NCI-H748 (cell line): ENCODE results near the gene NETO1.

Experiments
- DNase-seq: peaks from one replicate; lab custom pipeline; 2025; ENCODE audit not compliant: unreplicated experiment; lab: John Stamatoyannopoulos, UW

The NETO1 gene, protein sequence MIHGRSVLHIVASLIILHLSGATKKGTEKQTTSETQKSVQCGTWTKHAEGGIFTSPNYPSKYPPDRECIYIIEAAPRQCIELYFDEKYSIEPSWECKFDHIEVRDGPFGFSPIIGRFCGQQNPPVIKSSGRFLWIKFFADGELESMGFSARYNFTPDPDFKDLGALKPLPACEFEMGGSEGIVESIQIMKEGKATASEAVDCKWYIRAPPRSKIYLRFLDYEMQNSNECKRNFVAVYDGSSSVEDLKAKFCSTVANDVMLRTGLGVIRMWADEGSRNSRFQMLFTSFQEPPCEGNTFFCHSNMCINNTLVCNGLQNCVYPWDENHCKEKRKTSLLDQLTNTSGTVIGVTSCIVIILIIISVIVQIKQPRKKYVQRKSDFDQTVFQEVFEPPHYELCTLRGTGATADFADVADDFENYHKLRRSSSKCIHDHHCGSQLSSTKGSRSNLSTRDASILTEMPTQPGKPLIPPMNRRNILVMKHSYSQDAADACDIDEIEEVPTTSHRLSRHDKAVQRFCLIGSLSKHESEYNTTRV

DNA sequence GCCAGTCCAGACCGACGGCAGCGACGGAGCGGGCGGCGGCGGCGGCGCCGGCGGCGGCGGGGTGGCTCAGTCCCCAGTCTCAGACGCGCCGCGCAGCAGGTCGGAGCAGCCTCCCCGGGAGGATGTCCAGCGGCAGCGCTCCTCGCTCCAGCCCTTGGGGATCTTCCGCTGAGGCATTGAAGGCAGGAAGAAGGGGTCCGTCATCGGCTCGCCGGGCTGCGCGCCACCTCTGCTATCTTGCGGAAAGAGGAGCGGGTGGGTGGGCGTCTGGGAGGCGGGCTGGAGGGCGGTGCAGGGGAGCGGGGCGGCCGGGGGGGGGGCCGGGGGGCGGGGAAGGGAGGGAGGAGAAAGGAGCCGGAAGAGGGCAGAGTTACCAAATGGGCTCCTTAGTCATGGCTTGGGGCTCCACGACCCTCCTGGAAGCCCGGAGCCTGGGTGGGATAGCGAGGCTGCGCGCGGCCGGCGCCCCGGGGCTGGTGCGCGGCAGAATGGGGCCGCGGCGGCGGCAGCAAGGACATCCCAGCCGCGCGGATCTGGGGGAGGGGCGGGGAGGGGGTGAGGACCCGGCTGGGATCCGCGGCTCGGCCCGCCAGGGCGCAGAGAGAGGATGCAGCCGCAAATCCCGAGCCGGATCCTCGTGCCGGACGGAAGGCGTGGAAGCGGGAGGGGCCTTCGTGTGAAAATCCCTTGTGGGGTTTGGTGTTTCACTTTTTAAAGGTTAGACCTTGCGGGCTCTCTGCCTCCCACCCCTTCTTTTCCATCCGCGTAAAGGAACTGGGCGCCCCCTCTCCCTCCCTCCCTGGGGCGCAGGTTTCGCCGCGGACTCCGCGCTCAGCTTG is at the start of gene NETO1:
Gene NETO1 (minus strand): TSS at position 242 of the 839 bp plus-strand sequence. CDS start 696 bp downstream, outside the sequence.
- peak; percentile 79 for DNase-seq

DNA sequence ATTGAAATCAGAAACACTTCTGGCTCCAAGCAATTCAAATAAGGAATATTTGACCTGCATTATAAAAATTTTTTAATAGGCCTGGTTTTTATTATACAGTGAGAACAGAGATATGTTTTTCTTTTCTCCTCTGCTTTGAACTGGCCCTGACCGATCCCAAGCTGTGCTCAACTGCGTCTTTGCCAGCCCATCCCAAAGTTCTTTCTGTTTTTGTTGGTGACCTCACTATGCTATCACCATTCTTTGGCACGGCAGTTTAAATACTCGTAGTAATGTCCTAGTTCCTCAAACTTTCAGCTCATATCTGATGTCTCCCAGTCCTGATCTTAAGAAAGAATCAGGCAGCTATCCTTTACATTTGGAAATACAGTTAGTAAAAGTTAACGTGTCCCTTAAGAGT is 42.3 kb upstream of the NETO1 start:
- DNase-seq = no peak

DNA sequence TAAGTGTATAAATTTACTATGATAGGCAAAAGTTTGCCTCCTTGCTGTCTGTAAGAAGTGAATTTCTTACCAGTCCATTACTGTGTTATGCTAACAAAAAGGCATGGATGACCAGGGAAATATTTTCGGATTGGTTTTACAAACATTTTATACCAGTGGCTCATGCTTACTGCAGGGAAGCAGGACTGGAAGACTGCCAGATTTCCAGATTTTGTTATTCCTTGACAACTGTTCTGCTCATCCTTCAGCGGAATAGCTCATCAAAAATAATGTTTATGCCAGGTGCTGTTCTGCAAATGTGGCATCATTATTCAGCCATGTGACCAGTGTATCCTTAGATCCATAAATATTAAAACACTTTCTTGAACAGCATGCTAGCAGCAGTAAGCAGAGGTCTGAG is 40.4 kb upstream of the NETO1 start:
- DNase-seq = no peak

DNA sequence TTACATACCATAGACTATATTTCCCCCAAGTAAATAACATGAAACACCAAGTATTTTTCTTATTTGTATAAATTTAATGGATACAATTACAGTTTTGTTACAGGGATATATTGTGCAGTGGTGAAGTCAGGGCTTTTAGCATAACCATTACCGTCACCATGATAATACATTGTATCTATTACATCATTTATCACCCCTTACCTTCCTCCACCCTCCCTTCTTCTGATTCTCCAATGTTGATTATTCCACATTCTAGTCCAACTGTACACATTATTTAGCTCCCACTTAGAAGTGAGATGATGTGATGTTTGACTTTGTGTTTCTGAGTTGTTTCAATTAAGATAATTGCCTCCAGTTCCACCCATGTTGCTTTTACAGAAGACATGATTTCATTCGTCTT is 35.2 kb upstream of the NETO1 start:
- peak; percentile 76 for DNase-seq

DNA sequence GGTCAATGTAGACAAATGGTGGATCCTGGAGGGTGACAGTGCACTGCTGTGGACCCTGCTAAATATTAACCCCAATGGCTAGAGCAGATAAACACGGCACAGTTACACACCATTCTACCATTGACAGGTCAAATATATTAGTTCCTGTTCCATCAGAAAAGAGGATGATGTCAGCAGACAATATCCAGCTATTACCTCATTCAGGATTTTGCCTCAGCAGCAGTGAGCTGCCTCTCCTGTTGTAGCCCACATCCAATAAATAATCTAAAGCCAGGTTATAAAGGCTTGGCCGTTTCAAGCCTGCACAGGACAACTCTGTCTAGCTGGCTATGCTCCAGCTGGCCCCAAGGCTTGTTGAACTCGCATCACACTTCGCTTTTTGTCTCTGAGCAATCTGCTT is 31.6 kb upstream of the NETO1 start:
- no peak for DNase-seq

DNA sequence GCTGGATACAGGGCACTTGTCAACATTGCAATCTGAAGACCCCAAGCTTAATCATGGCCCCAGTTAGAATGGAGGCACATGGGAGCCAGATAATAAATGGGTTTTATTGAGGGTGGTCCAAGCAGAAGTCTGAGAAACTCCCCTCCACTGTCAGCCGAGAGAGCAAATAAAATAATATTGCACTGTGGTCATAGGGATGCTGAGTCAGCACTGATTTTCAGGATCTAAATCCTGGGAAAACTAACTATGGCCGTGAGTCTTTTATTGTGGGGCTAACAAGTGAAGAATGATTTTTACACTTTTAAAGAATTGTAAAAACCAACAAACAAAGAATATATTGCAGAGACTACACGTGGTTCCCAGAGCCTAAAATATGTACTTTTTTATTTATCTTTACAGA is 31.1 kb upstream of the NETO1 start:
- DNase-seq = no peak

DNA sequence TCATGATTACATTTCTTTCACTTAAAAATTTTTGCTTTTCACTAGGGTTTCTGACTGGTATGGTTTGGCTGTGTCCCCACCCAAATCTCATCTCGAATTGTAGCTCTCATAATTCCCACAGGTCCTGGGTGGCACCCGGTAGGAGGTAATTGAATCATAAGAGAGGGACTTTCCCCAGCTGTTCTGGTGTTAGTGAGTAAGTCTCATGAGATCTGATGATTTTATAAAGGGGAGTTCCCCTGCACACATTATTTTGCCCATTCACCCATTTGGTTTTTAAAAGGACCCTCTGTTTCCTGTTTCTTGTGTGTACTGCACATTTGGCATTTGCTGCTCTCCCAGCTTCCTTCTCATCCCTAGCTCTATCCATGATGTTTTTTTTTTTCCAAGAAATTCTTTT is 27.8 kb upstream of the NETO1 start:
- DNase-seq = no peak

DNA sequence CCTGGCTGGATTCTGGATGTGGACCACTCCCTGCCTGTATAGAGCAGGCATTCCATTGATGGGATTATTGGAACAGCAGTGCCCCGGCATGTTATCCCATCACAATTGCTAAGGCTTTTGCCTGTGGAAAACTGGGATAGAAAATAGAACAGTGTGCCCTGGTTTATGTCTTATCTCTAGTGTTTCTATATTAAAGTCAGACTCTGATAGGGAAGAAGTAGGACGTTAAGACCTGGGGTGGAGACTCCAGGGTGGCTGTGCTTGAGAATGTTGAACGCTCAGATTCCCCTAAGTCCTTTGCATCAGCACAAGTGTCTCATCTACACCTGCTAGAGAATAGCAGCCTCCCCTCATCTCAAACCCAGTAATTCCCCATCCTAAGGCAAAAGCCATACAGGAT is 10.8 kb upstream of the NETO1 start:
- DNase-seq = no peak

DNA sequence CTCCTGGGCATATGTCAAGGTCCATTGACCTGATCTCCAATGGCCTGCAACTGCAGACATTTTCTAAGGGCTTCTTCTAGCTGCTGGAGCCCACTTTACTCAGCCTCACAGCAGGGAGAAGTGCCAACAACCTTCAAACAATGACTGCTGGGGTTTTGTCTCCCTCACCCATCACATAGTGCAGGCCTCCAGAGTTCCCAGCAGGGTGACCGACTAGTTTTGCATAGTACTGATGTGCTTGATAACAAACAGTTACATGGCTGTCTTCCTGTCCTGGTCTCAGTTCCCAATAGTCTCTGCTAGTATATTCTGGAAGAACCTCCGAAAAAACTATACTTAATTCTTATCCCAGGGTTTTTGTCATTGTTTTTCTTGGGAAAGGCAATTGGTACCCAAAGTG is 10.4 kb upstream of the NETO1 start:
- no peak for DNase-seq

DNA sequence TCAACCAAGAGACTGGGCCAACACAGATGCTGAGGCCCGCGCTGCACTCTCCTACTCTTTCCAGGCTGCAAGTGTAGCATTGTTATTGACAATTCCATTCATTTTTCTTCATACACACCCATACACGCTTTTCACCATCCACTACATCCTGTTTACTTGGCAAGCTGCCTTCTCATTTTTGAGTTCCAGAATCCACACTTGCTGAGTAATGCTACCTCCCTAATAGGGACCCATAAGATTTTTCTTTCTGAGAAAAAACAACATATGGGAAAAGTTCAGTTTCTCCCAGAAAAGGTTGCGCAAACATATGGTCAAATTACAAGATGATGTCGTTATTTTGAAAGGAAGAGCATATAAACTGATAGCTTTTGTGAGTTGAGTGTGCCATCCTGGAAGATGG is 3.3 kb upstream of the NETO1 start:
- DNase-seq = peak; percentile 35

DNA sequence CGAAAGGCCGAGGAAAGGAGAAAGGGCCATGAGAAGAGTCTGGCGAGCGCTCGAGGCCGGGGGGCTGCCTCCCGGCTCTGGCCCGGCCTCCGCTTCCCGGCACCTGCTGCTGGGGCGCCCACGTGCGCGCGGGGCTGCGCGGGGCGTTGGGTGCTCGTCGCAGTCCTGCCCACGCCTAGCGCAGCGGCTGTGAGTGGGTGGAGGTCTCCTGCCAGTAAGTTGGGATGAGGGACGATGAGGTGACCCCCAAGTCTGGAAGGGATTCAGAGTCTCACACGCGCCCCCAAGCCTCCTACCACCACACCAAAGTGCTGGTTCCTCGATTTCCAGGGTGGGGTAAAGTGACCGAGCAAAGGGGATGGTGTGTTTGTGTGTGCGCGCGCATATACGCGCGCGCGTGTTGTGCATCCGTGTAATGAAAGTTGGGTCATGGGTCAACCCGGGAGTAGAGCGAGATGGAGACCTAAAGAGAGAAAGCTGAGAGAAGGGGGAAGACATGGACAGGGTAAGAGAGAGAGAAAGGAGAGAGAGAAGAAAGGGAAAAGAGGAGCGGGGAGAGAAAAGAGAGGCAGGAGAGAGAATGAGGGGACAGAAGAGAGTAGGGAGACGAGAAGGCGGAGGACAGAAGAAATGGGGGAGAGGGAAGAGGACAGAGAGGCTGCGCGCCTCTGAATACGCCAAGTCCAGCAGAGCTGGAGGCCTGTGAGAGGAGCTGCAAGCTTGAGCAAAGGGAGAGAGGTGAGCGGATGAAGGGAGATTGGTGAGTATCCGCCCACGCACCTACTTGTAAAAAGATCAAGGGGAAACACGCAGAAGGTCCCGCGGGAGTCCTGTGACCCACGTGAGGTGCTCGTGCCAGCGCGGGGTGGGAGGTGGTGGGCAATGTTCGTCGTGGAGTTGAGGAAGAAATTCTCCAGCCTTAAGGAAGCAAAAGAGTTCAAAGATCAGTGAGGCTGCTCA is 1.7 kb upstream of the NETO1 start:
- peak; percentile 23 for DNase-seq

DNA sequence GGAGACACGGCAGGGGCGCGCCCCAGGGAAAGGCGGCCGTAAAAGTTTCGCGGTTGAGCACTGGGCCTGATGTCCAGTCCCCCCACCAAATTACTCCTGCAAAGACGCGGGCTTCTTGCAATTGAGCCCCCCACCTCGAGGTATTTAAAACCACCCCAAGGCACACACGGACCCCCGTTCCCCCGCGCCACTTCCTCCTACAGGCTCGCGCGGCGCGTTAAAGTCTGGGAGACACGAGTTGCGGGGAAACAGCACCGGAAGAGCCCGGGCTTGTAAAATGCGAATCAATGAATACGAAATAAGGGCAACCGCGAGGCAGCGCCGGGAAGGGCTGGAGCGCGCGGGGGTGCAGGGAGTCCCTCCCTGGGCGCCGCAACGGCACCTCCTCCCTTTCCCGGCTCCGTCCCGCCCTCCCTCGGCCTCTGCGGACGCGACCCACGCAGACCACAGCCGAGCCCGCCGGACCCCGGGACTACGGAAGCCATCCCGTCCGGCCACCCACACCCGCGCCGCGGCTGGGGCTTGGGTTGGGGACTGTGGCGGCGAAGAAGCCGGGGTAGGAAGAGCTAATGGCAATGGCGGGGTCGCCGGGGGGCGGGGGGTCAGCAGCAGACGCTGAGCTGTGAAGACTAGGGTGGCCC is 918 bp upstream of the NETO1 start:
- DNase-seq = peak; percentile 64

DNA sequence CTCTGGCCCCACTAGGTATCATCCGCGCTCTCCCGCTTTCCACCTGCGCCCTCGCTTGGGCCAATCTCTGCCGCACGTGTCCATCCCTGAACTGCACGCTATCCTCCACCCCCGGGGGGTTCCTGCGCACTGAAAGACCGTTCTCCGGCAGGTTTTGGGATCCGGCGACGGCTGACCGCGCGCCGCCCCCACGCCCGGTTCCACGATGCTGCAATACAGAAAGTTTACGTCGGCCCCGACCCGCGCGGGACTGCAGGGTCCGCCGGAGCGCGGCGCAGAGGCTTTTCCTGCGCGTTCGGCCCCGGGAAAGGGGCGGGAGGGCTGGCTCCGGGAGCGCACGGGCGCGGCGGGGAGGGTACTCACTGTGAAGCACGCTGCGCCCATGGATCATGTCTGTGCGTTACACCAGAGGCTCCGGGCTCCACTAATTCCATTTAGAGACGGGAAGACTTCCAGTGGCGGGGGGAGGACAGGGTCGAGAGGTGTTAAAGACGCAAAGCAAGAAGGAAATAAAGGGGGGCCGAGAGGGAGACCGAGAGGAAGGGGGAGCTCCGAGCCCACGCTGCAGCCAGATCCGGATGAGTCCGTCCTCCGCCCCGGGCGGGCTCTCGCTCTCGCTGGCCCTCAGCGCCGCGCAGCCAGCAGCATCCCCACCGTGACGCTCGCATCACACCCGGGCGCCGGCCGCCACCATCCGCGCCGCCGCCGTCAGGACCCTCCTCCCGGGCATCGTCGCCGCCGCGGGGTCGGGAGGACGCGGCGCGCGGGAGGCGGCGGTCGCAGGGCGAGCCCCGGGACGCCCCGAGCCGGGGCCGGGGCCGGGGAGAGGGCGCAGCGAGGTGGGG is 664 bp downstream of the NETO1 start:
- DNase-seq = peak; percentile 83

DNA sequence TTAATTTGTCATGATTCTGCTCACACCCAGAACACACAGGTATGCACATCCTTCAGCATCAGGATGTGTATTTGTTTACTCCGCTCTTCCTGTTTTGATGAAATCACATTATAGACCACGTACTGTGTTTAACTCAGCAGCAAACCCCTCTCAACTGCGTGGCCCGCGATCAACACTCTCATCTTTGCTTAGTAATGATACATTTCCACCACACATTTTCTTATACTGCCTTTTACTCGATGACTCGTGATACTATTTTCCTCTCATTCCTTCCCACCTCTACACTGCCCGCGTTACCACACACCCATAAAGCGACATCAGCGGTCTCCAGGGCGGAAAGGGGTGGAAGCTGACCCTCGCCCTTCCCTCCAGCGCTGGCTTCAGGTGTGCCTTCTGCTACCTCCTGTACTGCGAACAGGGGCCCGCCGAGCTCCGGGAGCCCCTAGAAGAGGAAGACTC is 1.3 kb downstream of the NETO1 start:
- DNase-seq = peak; percentile 68

DNA sequence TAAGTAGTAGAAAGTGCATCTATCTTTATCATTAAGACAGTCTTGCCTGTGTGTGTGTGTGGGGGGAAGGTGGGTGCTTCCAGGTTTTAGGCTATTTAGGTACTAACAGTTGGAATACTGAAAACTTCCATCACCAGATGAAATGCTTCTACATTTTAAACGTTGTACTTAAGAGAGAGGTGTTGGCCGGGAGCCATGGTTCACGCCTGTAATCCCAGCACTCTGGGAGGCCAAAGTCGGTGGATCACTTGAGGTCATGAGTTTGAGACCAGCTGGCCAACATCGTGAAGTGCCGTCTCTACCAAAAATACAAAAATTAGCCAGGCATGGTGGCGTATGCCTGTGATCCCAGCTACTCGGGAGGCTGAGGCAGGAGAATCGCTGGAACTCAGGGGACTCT is 4.0 kb downstream of the NETO1 start:
- no peak for DNase-seq

DNA sequence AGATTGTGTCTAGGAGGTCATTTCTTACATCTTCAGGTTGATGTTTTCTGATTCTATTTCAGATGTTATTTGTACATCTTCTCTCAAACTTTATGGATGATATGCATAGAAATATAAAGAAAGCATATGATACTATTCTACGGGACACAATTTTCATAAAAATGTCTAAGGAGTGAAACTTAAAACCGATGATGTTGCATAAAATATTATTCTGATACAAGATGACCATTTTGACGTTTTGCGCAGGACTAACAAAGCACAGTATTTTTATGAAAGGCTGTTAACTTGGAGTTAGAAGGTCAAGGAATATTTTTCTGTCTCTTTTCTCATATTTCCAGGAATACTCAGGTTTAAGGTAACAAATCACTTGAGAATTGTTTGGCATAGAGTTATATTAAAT is 8.7 kb downstream of the NETO1 start:
- DNase-seq = no peak

DNA sequence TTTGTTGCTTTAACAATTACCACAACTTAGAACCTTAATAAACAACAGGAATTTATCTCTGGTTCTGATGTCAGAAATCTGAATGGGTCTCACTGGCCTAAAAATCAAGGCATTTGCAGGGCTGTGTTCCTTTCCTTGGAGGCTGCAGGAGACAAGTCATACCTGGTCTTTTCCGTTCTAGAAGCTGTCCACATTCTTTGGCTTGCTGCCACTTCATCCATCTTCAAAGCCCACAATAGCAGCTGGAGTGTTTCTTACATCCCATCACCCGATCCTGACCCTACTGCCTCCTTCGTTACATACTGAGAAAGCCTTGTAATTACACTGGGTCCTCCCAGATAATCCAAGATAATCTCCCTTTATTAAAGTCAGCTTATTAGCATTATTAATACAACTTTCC is 18.1 kb downstream of the NETO1 start:
- no peak for DNase-seq

DNA sequence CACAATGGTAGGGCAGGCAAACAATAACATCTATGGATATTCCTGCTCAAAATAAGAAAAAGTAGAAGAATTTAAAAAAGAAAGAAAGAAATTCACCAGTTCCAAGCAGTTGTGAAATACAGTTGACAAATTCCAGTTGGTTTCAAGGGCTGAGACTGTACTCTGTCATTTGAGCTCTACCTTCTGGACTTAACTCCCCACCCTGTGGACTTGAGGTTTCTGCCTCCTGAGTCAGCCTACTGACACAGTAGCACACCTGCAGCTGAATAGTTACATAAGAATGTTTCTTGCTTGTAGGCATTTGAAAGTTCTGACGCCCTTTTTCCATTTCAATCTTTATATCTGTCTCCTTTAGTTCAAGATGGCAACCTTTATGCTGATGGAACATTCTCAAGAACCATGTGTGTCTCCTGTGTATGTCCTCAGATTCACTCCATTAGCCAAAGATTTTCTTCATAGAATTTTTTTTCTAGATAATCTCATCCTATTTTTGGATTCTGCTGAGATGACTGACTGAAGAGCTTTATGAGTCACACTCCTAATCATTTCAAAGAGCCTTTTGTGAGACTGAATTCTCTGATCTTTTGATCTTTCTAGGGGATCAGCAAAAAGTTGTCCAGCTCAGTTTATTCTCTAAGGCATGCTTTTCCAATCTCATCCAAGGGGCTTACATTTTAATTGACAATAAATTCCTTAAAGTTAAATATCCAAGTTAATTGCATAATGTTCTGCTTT is 19.1 kb downstream of the NETO1 start:
- DNase-seq = no peak

DNA sequence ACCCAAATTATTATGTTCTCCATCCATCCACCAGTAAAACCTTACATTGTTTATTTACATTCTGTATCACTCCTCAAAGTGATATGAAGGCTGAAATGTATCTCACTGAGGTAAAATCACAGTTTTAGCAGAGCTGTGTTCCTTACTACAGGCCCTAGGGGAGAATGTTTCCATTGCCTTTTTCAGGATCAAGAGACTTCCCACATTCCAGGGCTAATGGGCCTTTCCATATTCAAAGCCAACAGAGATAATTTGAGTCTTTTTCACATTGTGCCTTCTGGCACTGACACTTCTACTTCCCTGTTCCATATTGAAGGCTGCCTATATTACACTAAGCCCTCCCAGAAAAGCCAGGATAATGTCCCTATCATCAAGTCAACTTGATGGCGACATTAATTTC is 20.0 kb downstream of the NETO1 start:
- no peak for DNase-seq
